Common myeloid progenitor, CD34-positive (primary cell): Measurements from ENCODE around the gene TMED7. TPM values are rescaled to one million over a fixed set of nuclear protein-coding genes. Genes with fewer than 3 reads are reported as not detected.
"Not testable (repeated sequence)": the region's sequence is repeated elsewhere in the genome, so short reads cannot be mapped to it uniquely, and the experiment has no call there.

Source experiments
- CTCF ChIA-PET: fragments of 350-600 bp; sonication (Branson Sonifier 250); formaldehyde crosslinking; loops from one replicate; lab custom pipeline; 2021; ENCODE audit warnings: antibody characterized with exemption; lab: Charles Lee
- POLR2A ChIA-PET: fragments of 350-600 bp; sonication (Branson Sonifier 250); formaldehyde crosslinking; loops from one replicate; lab custom pipeline; 2021; ENCODE audit warnings: antibody characterized with exemption; lab: Charles Lee
- DNase-seq, 3 donors: peaks; one replicate each; pipeline versions ENCODE4 v3.0.0 to v3.0.0-alpha.2; 2013
- H3K27ac ChIP-seq, 2 experiments: 1 replicate in 1 of 2; 2 replicates in 1 of 2; pipeline ENCODE4 v1.7.0; 2013; ENCODE audit warnings: inconsistent platforms in 2 of 2, low read length in 2 of 2, mild to moderate bottlenecking in 2 of 2, low read depth in 1 of 2, moderate library complexity in 1 of 2; ENCODE audit not compliant: severe bottlenecking in 2 of 2, insufficient read depth in 1 of 2, poor library complexity in 1 of 2
- H3K27me3 ChIP-seq, 5 experiments: replicated peaks in 2 of 5; 1 replicate in 3 of 5; 2 replicates in 2 of 5; pipeline versions ENCODE4 v1.6.1 to v1.7.0; 2013; ENCODE audit warnings: low read length in 4 of 5, mild to moderate bottlenecking in 2 of 5, moderate library complexity in 2 of 5, inconsistent platforms in 1 of 5; ENCODE audit not compliant: insufficient read depth in 5 of 5, control insufficient read depth in 4 of 5
- H3K36me3 ChIP-seq, 4 experiments: 1 replicate in 2 of 4; 2 replicates in 2 of 4; pipeline versions ENCODE4 v1.6.1 to v1.7.0; 2013; ENCODE audit warnings: low read length in 3 of 4, control low read depth in 1 of 4, mild to moderate bottlenecking in 1 of 4; ENCODE audit not compliant: control insufficient read depth in 4 of 4, insufficient read depth in 4 of 4
- H3K4me1 ChIP-seq, 4 experiments: 1 replicate in 3 of 4; 2 replicates in 1 of 4; pipeline versions ENCODE4 v1.6.1 to v1.7.1; 2013; ENCODE audit warnings: low read length in 3 of 4, mild to moderate bottlenecking in 3 of 4, control low read depth in 1 of 4, inconsistent platforms in 1 of 4, moderate library complexity in 1 of 4; ENCODE audit not compliant: control insufficient read depth in 4 of 4, insufficient read depth in 4 of 4; ENCODE audit errors: control extremely low read depth in 1 of 4
- H3K4me3 ChIP-seq, 7 experiments: 1 replicate in 4 of 7; 2 replicates in 3 of 7; pipeline versions ENCODE4 v1.5.1 to v1.7.0; 2013; ENCODE audit warnings: mild to moderate bottlenecking in 7 of 7, low read length in 6 of 7, moderate library complexity in 6 of 7, inconsistent platforms in 2 of 7, low read depth in 2 of 7, control low read depth in 1 of 7; ENCODE audit not compliant: insufficient read depth in 4 of 7, control insufficient read depth in 1 of 7; ENCODE audit errors: extremely low read depth in 1 of 7
- H3K9me3 ChIP-seq, 5 experiments: 1 replicate in 4 of 5; 2 replicates in 1 of 5; pipeline versions ENCODE4 v1.6.1 to v1.7.1; 2013; ENCODE audit warnings: low read length in 4 of 5, mild to moderate bottlenecking in 2 of 5, inconsistent platforms in 1 of 5, low read depth in 1 of 5, moderate library complexity in 1 of 5; ENCODE audit not compliant: control insufficient read depth in 4 of 5, insufficient read depth in 2 of 5; ENCODE audit errors: control extremely low read depth in 1 of 5
- WGBS: methylation state at CpG from one replicate; pipeline ENCODE4 v1.1.5; 2013; ENCODE audit not compliant: insufficient coverage; 5-methylcytosine and 5-hydroxymethylcytosine counted together
- polyA plus RNA-seq: library from polyadenylated mRNA; unstranded; fragments of 120-200 nt; gene quantifications from one replicate; pipeline ENCODE4 v1.2.1, GENCODE V29; 2013

Gene TMED7
- polyA plus RNA-seq = 42.1 TPM

GRCh38 chr5:115625579-115626444, at the start of gene TMED7:
TMED7 (minus strand) TSS chr5:115626036; CDS start chr5:115625792, 244 bp downstream.
- H3K4me3 ChIP-seq = peak within 1 kb of the TSS; percentile 77 to 95 (median 93)
- CTCF ChIA-PET = interaction anchor here (1.1 to 3.1 kb wide), 5 partner anchors 9 to 317 kb away, joined by 3 to 12 read pairs (median 4); no protein-coding TSS in a partner anchor
- peak; percentile 98 to 99 (median 99) for DNase-seq
- H3K27ac ChIP-seq = peak within 1 kb of the TSS; percentile 69 to 92
- H3K36me3 ChIP-seq = peaks cover 0 to 8% (median 2%) of the 10 kb centered on the region in 4 experiments
- under 1% methylated on average over 65 of the region's 77 CpGs for WGBS
- no peaks in the 10 kb centered on the region for H3K27me3 ChIP-seq
- no peaks in the 10 kb centered on the region for H3K9me3 ChIP-seq
- POLR2A ChIA-PET = interaction anchor here (1.2 kb wide), 1 partner anchor 12 kb away, joined by 4 read pairs; no protein-coding TSS in a partner anchor
- peaks cover 12 to 27% (median 22%) of the 10 kb centered on the region in 4 experiments for H3K4me1 ChIP-seq

GRCh38 chr5:115674782-115675181, 48.9 kb upstream of the TMED7 start:
- H3K27ac ChIP-seq, H3K9me3 ChIP-seq, POLR2A ChIA-PET, CTCF ChIA-PET, H3K27me3 ChIP-seq, H3K4me1 ChIP-seq, DNase-seq, H3K36me3 ChIP-seq, H3K4me3 ChIP-seq: not testable (repeated sequence)
- 62% methylated on average over 8 of the region's 11 CpGs for WGBS

GRCh38 chr5:115673596-115673995, 47.8 kb upstream of the TMED7 start:
- no peaks in the 10 kb centered on the region for H3K9me3 ChIP-seq
- no peak overlapping the region for H3K4me3 ChIP-seq
- H3K36me3 ChIP-seq = no peaks in the 10 kb centered on the region
- ChIA-PET CTCF (no interaction called here), POLR2A (no interaction called here)
- WGBS = 0% methylated on average over 1 of the region's 1 CpG
- H3K4me1 ChIP-seq = no peaks in the 10 kb centered on the region
- H3K27ac ChIP-seq = no peak overlapping the region
- no peaks in the 10 kb centered on the region for H3K27me3 ChIP-seq
- no peak for DNase-seq

- H3K27me3 ChIP-seq = no peaks in the 10 kb centered on the region
- no peak overlapping the region for H3K4me3 ChIP-seq
- no peak overlapping the region for H3K27ac ChIP-seq
- peaks cover 0 to 3% (median 0%) of the 10 kb centered on the region in 5 experiments for H3K9me3 ChIP-seq
- WGBS = 91% methylated on average over 1 of the region's 1 CpG
- H3K4me1 ChIP-seq = no peaks in the 10 kb centered on the region
- H3K36me3 ChIP-seq = no peaks in the 10 kb centered on the region
- DNase-seq = no peak
- ChIA-PET CTCF (no interaction called here), POLR2A (no interaction called here)
Observed at GRCh38 chr5:115671939-115672338, 46.1 kb upstream of the TMED7 start.

GRCh38 chr5:115666023-115666422, 40.2 kb upstream of the TMED7 start:
- ChIA-PET POLR2A (no interaction called here), CTCF (no interaction called here)
- no CpG with 5 or more reads among the region's 2 CpGs for WGBS
- Histone ChIP-seq H3K27me3 (no peaks in the 10 kb centered on the region), H3K4me3 (no peak overlapping the region), H3K4me1 (no peaks in the 10 kb centered on the region), H3K9me3 (peaks cover 0 to 7% (median 1%) of the 10 kb centered on the region in 5 experiments), H3K27ac (no peak overlapping the region), H3K36me3 (no peaks in the 10 kb centered on the region)
- DNase-seq = no peak

- DNase-seq = no peak
- CTCF ChIA-PET = interaction anchor here (1.0 kb wide), 1 partner anchor 26 kb away, joined by 3 read pairs; no protein-coding TSS in a partner anchor
- WGBS = 100% methylated on average over 1 of the region's 2 CpGs
- H3K4me1 ChIP-seq = no peaks in the 10 kb centered on the region
- no peak overlapping the region for H3K27ac ChIP-seq
- POLR2A ChIA-PET = no interaction called here
- H3K27me3 ChIP-seq = peaks cover 0 to 4% (median 0%) of the 10 kb centered on the region in 5 experiments
- peaks cover 0 to 7% (median 1%) of the 10 kb centered on the region in 5 experiments for H3K9me3 ChIP-seq
- no peaks in the 10 kb centered on the region for H3K36me3 ChIP-seq
- H3K4me3 ChIP-seq = no peak overlapping the region
Observed at GRCh38 chr5:115661563-115661962, 35.7 kb upstream of the TMED7 start.

GRCh38 chr5:115661101-115661500, 35.3 kb upstream of the TMED7 start:
- 100% methylated on average over 1 of the region's 4 CpGs for WGBS
- POLR2A ChIA-PET = no interaction called here

More at GRCh38 chr5:115661101-115661500, 35.3 kb upstream of the TMED7 start:
- Histone ChIP-seq H3K9me3 (peaks cover 0 to 7% (median 0%) of the 10 kb centered on the region in 5 experiments), H3K4me1 (no peaks in the 10 kb centered on the region), H3K27me3 (peaks cover 0 to 4% (median 0%) of the 10 kb centered on the region in 5 experiments), H3K36me3 (no peaks in the 10 kb centered on the region), H3K4me3 (no peak overlapping the region), H3K27ac (no peak overlapping the region)
- CTCF ChIA-PET = interaction anchor here (1.0 kb wide), 1 partner anchor 25 kb away, joined by 3 read pairs; no protein-coding TSS in a partner anchor
- no peak for DNase-seq
